ENCODE data around the gene ZBTB22.

Gene ZBTB22

GRCh38 chr6:33306356-33306755, 11.2 kb downstream of the ZBTB22 start:
- no peaks in the 10 kb centered on the region for H3K9me3 ChIP-seq (ENCODE audit: insufficient read depth, low read length, severe bottlenecking)
- no peak for TF ChIP-seq CTCF (IDR thresholded peaks at IDR 0.05; ENCODE audit: borderline replicate concordance, extremely low read depth, low read length, poor library complexity, severe bottlenecking)
- TF ChIP-seq EZH2 (IDR thresholded peaks at IDR 0.05; ENCODE audit: borderline replicate concordance, low read depth, low read length, severe bottlenecking) = no peak
- H3K79me2 ChIP-seq (ENCODE audit: insufficient read depth, low read length) = peaks cover 60% of the 10 kb centered on the region
- DNase-seq (no peak), ATAC-seq (ENCODE audit: insufficient read depth, low read depth) (no peak)
- H3K9ac ChIP-seq (ENCODE audit: low read depth, low read length) = no peak overlapping the region
- peaks cover 6% of the 10 kb centered on the region; the same call in 1 of the 2 replicates for H3K4me1 ChIP-seq (ENCODE audit: insufficient read depth, low read length)
- H2AFZ ChIP-seq (ENCODE audit: low read depth, low read length) = no peak overlapping the region
- H3K27me3 ChIP-seq (ENCODE audit: insufficient read depth, low read length, poor library complexity) = no peaks in the 10 kb centered on the region
- no peak overlapping the region for H3K4me2 ChIP-seq (ENCODE audit: insufficient read depth, low read length)
- peaks cover 63% of the 10 kb centered on the region for H3K36me3 ChIP-seq (ENCODE audit: insufficient read depth, low read length)
- no peak overlapping the region for H3K4me3 ChIP-seq (ENCODE audit: low read depth in 1 of 2, low read length in 2 of 2)
- H3K27ac ChIP-seq (ENCODE audit: low read length) = no peak overlapping the region
- peaks cover 17% of the 10 kb centered on the region for H4K20me1 ChIP-seq (ENCODE audit: insufficient read depth, low read length)

- TF ChIP-seq CTCF (IDR thresholded peaks at IDR 0.05; ENCODE audit: borderline replicate concordance, extremely low read depth, low read length, poor library complexity, severe bottlenecking) (no peak), EZH2 (IDR thresholded peaks at IDR 0.05; ENCODE audit: borderline replicate concordance, low read depth, low read length, severe bottlenecking) (no peak)
- Histone ChIP-seq H3K4me1 (ENCODE audit: insufficient read depth, low read length) (peaks cover 19% of the 10 kb centered on the region), H3K4me3 (ENCODE audit: low read depth in 1 of 2, low read length in 2 of 2) (no peak overlapping the region), H3K36me3 (ENCODE audit: insufficient read depth, low read length) (peaks cover 55% of the 10 kb centered on the region), H3K4me2 (ENCODE audit: insufficient read depth, low read length) (no peak overlapping the region), H3K79me2 (ENCODE audit: insufficient read depth, low read length) (peaks cover 58% of the 10 kb centered on the region), H3K9ac (ENCODE audit: low read depth, low read length) (no peak overlapping the region), H3K9me3 (ENCODE audit: insufficient read depth, low read length, severe bottlenecking) (no peaks in the 10 kb centered on the region), H3K27ac (ENCODE audit: low read length) (no peak overlapping the region), H2AFZ (ENCODE audit: low read depth, low read length) (no peak overlapping the region), H4K20me1 (ENCODE audit: insufficient read depth, low read length) (peaks cover 17% of the 10 kb centered on the region), H3K27me3 (ENCODE audit: insufficient read depth, low read length, poor library complexity) (no peaks in the 10 kb centered on the region)
- ATAC-seq (ENCODE audit: insufficient read depth, low read depth) (no peak), DNase-seq (no peak)
These were observed 12.5 kb downstream of the ZBTB22 start for GRCh38 chr6:33305052-33305451.

- DNase-seq (no peak), ATAC-seq (ENCODE audit: insufficient read depth, low read depth) (no peak)
- TF ChIP-seq EZH2 (IDR thresholded peaks at IDR 0.05; ENCODE audit: borderline replicate concordance, low read depth, low read length, severe bottlenecking) (no peak), CTCF (IDR thresholded peaks at IDR 0.05; ENCODE audit: borderline replicate concordance, extremely low read depth, low read length, poor library complexity, severe bottlenecking) (no peak)
- Histone ChIP-seq H3K4me1 (ENCODE audit: insufficient read depth, low read length) (peaks cover 25% of the 10 kb centered on the region), H3K4me2 (ENCODE audit: insufficient read depth, low read length) (no peak overlapping the region), H4K20me1 (ENCODE audit: insufficient read depth, low read length) (peaks cover 24% of the 10 kb centered on the region), H3K36me3 (ENCODE audit: insufficient read depth, low read length) (peaks cover 55% of the 10 kb centered on the region), H3K27ac (ENCODE audit: low read length) (no peak overlapping the region), H2AFZ (ENCODE audit: low read depth, low read length) (no peak overlapping the region), H3K79me2 (ENCODE audit: insufficient read depth, low read length) (peaks cover 61% of the 10 kb centered on the region), H3K9me3 (ENCODE audit: insufficient read depth, low read length, severe bottlenecking) (no peaks in the 10 kb centered on the region), H3K9ac (ENCODE audit: low read depth, low read length) (no peak overlapping the region), H3K4me3 (ENCODE audit: low read depth in 1 of 2, low read length in 2 of 2) (no peak overlapping the region), H3K27me3 (ENCODE audit: insufficient read depth, low read length, poor library complexity) (no peaks in the 10 kb centered on the region)
These were observed 13.3 kb downstream of the ZBTB22 start for GRCh38 chr6:33304216-33304615.

GRCh38 chr6:33301877-33302276, 15.7 kb downstream of the ZBTB22 start:
- no peaks in the 10 kb centered on the region for H3K27me3 ChIP-seq (ENCODE audit: insufficient read depth, low read length, poor library complexity)
- H3K4me1 ChIP-seq (ENCODE audit: insufficient read depth, low read length) = peaks cover 39% of the 10 kb centered on the region
- H4K20me1 ChIP-seq (ENCODE audit: insufficient read depth, low read length) = peaks cover 20% of the 10 kb centered on the region
- TF ChIP-seq EZH2 (IDR thresholded peaks at IDR 0.05; ENCODE audit: borderline replicate concordance, low read depth, low read length, severe bottlenecking) (no peak), CTCF (IDR thresholded peaks at IDR 0.05; ENCODE audit: borderline replicate concordance, extremely low read depth, low read length, poor library complexity, severe bottlenecking) (no peak)
- no peak overlapping the region for H3K4me3 ChIP-seq (ENCODE audit: low read depth in 1 of 2, low read length in 2 of 2)
- DNase-seq = no peak
- H3K4me2 ChIP-seq (ENCODE audit: insufficient read depth, low read length) = no peak overlapping the region
- ATAC-seq (ENCODE audit: insufficient read depth, low read depth) = no peak
- no peak overlapping the region for H3K27ac ChIP-seq (ENCODE audit: low read length)
- peaks cover 57% of the 10 kb centered on the region for H3K79me2 ChIP-seq (ENCODE audit: insufficient read depth, low read length)
- no peaks in the 10 kb centered on the region for H3K9me3 ChIP-seq (ENCODE audit: insufficient read depth, low read length, severe bottlenecking)
- peaks cover 43% of the 10 kb centered on the region for H3K36me3 ChIP-seq (ENCODE audit: insufficient read depth, low read length)
- no peak overlapping the region for H3K9ac ChIP-seq (ENCODE audit: low read depth, low read length)
- no peak overlapping the region for H2AFZ ChIP-seq (ENCODE audit: low read depth, low read length)
